CD8-positive, alpha-beta memory T cell (primary cell): ENCODE results near the gene NKD2. TPM values are rescaled to one million over a fixed set of nuclear protein-coding genes. Genes with fewer than 3 reads are reported as not detected.

ENCODE experiments used
- CTCF ChIA-PET: fragments of 350-600 bp; sonication (Branson Sonifier 250); formaldehyde crosslinking; loops from one replicate; lab custom pipeline; 2021; ENCODE audit warnings: antibody characterized with exemption; lab: Charles Lee
- POLR2A ChIA-PET: fragments of 350-600 bp; sonication (Branson Sonifier 250); formaldehyde crosslinking; loops from one replicate; lab custom pipeline; 2021; ENCODE audit warnings: antibody characterized with exemption; lab: Charles Lee
- DNase-seq, 5 donors: peaks; one replicate each; pipeline versions ENCODE4 v3.0.0 to v3.0.0-alpha.2; 2020 to 2022; ENCODE audit warnings: mixed read lengths in 1 of 5
- H3K27ac ChIP-seq: one replicate; pipeline ENCODE4 v1.7.0; 2013; ENCODE audit warnings: low read depth, mild to moderate bottlenecking, low read length, moderate library complexity
- H3K27me3 ChIP-seq: 2 replicates; pipeline ENCODE4 v1.7.0; 2013; ENCODE audit warnings: low read length, mild to moderate bottlenecking; ENCODE audit not compliant: insufficient read depth, poor library complexity, severe bottlenecking
- H3K36me3 ChIP-seq: 2 replicates; pipeline ENCODE4 v1.7.0; 2013; ENCODE audit warnings: mild to moderate bottlenecking, low read length, moderate library complexity; ENCODE audit not compliant: insufficient read depth
- H3K4me1 ChIP-seq: 2 replicates; pipeline ENCODE4 v1.7.0; 2013; ENCODE audit warnings: mild to moderate bottlenecking, low read length, moderate library complexity; ENCODE audit not compliant: insufficient read depth
- H3K4me3 ChIP-seq: 2 replicates; pipeline ENCODE4 v1.7.0; 2013; ENCODE audit warnings: mild to moderate bottlenecking, low read length
- H3K9me3 ChIP-seq: 2 replicates; pipeline ENCODE4 v1.7.0; 2013; ENCODE audit warnings: mild to moderate bottlenecking, low read length
- H3K27ac Mint-ChIP-seq, 8 donors: one replicate each; pipeline ENCODE4 v1.8.0; 2020 to 2021; ENCODE audit warnings: mixed read lengths in 8 of 8, mild to moderate bottlenecking in 6 of 8, inconsistent platforms in 3 of 8, moderate library complexity in 3 of 8
- H3K27me3 Mint-ChIP-seq, 2 donors: one replicate each; pipeline ENCODE4 v1.8.0; 2020 to 2021; ENCODE audit warnings: mixed read lengths in 2 of 2, mild to moderate bottlenecking in 1 of 2, moderate library complexity in 1 of 2
- H3K36me3 Mint-ChIP-seq, 3 donors: one replicate each; pipeline ENCODE4 v1.8.0; 2020 to 2021; ENCODE audit warnings: mixed read lengths in 3 of 3, inconsistent platforms in 1 of 3, mild to moderate bottlenecking in 1 of 3
- H3K4me1 Mint-ChIP-seq, 3 donors: one replicate each; pipeline ENCODE4 v1.8.0; 2020 to 2021; ENCODE audit warnings: mixed read lengths in 3 of 3, inconsistent platforms in 1 of 3, mild to moderate bottlenecking in 1 of 3
- H3K4me3 Mint-ChIP-seq, 7 donors: one replicate each; pipeline ENCODE4 v1.8.0; 2020 to 2021; ENCODE audit warnings: mixed read lengths in 7 of 7, mild to moderate bottlenecking in 6 of 7, moderate library complexity in 4 of 7, inconsistent platforms in 2 of 7
- H3K9me3 Mint-ChIP-seq, 5 donors: one replicate each; pipeline ENCODE4 v1.8.0; 2020 to 2022; ENCODE audit warnings: mixed read lengths in 5 of 5, mild to moderate bottlenecking in 3 of 5, moderate library complexity in 2 of 5, inconsistent platforms in 1 of 5
- polyA plus RNA-seq: library from polyadenylated mRNA; unstranded; fragments of 300-500 nt; fragmentation: Illumina TruSeq; gene quantifications from one replicate; pipeline ENCODE4 v1.2.3, GENCODE V29; 2021
- total RNA-seq, 2 experiments: library from RNA; stranded (reverse); gene quantifications; one replicate each; pipeline ENCODE4 v1.2.3, GENCODE V29; 2021

Gene NKD2
- total and polyA plus RNA-seq, 3 experiments from 2014 or later = 0.20 to 0.48 TPM; not detected in 1

- Histone ChIP-seq H3K4me3 (no peak overlapping the region), H3K4me1 (peaks cover 17% of the 10 kb centered on the region), H3K27me3 (peaks cover 21% of the 10 kb centered on the region), H3K27ac (no peak overlapping the region), H3K36me3 (no peaks in the 10 kb centered on the region), H3K9me3 (no peaks in the 10 kb centered on the region)
- peak in 2 of 5 donors; percentile 27 to 36 for DNase-seq
- CTCF ChIA-PET = no interaction called here
- Mint-ChIP-seq H3K36me3 (no peaks in the 10 kb centered on the region), H3K4me1 (peaks cover 15 to 26% (median 17%) of the 10 kb centered on the region in 3 donors), H3K27me3 (peaks cover 22 to 43% of the 10 kb centered on the region in 2 donors), H3K27ac (no peak overlapping the region), H3K4me3 (peak overlapping the region; percentile 37 to 78 (median 54)), H3K9me3 (no peaks in the 10 kb centered on the region)
- POLR2A ChIA-PET = no interaction called here
These were observed 5.2 kb upstream of the NKD2 start for GRCh38 chr5:1003296-1003937.

DNA sequence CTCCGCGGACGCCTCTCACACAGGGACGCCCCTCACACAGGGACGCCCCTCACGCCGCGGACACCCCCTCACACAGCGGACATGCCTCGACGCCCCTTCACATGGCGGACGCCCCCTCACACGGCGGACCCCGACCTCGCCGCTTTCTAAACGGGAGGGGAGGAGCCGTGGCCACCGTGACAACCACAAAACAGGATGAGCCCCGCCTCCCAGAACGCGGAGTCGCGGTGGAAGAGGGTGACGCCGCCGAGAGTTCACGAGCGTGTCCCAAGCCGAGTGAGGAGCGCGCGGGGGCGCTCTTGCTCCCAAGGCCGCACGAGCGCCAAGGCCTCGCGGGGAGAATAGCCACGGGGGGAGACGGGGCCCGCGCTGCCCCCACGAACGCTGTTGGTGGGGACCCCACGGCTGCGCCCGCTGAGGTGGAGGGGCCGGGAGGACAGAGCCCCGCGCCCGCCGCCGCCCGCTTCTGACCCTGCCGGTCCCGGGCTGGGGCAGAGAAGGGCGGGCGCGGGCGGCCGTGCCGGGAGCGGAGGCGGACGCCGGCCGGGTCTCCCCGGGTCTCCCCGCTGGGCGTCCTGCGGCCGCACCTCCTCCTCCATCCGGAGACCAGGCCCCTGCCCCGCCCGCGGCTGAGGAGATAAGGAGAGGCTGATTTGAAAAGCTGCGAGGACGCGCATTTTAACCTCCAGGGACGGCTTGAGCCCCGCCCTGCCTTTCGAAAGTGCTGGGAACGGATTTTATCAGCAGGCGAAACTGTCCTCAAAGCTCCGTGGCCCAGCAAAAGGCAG lies 3.9 kb upstream of the NKD2 start:
- Mint-ChIP-seq H3K4me3 (peak overlapping the region in 6 of 7 donors; percentile 54 to 78 (median 62)), H3K4me1 (peaks cover 15 to 26% (median 17%) of the 10 kb centered on the region in 3 donors), H3K27me3 (peaks cover 22 to 40% of the 10 kb centered on the region in 2 donors), H3K36me3 (no peaks in the 10 kb centered on the region), H3K9me3 (no peaks in the 10 kb centered on the region), H3K27ac (no peak overlapping the region)
- Histone ChIP-seq H3K36me3 (no peaks in the 10 kb centered on the region), H3K27me3 (peaks cover 26% of the 10 kb centered on the region), H3K9me3 (no peaks in the 10 kb centered on the region), H3K4me3 (no peak overlapping the region), H3K27ac (no peak overlapping the region), H3K4me1 (peaks cover 18% of the 10 kb centered on the region)
- ChIA-PET POLR2A (no interaction called here), CTCF (no interaction called here)
- peak in 4 of 5 donors; percentile 25 to 47 (median 38) for DNase-seq

GRCh38 chr5:1005249-1005851 lies 3.3 kb upstream of the NKD2 start:
- DNase-seq = peak in 1 of 5 donors; percentile 26
- no peaks in the 10 kb centered on the region for H3K9me3 Mint-ChIP-seq
- POLR2A ChIA-PET = no interaction called here

DNA sequence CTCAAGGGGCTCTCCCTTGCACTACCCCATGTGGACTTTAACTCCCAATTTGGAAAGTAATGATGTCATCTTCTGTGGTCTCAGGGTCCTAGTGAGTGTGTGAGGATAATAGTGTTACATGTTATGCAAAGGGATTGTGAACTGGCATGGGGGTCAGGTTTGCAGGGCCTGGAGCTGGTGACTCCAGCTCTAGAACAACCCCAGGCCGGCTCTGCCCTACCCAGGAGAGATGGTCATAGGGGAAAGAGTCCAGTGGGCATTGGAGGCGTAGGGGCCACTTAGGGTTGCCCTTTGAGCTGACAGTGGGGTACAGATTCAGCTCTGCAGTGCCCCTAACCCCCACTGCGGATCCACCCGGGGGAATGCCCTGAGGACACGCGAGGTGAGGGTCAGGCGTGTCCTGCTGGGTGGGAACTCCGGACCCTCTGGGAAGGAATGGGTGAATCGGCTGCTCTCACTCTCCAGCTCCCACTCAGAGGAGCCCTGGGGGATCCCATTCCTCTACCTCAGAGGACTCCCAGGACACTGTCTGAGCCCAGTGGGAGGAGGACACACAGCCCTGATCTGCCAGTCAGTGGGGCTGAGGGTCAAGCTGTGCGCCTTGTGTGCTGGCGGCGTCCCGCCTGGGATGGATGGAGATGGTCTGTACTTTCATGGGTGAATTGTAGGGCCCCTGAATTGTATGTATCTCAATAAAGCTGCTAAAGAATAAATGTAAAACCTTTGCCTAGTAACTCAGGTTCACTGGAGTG lies 2.5 kb upstream of the NKD2 start:
- Histone ChIP-seq H3K36me3 (no peaks in the 10 kb centered on the region), H3K9me3 (no peaks in the 10 kb centered on the region), H3K4me3 (no peak overlapping the region), H3K27me3 (peaks cover 40% of the 10 kb centered on the region), H3K4me1 (peaks cover 23% of the 10 kb centered on the region), H3K27ac (no peak overlapping the region)
- peaks cover 28 to 52% of the 10 kb centered on the region in 2 donors for H3K27me3 Mint-ChIP-seq
- ChIA-PET POLR2A (interaction anchor here (0.6 kb wide), 1 partner anchor 402 kb away, joined by 3 read pairs; no protein-coding TSS in a partner anchor), CTCF (no interaction called here)
- no peaks in the 10 kb centered on the region for H3K9me3 Mint-ChIP-seq
- H3K4me3 Mint-ChIP-seq = peak overlapping the region in 6 of 7 donors; percentile 4 to 73 (median 60)
- peaks cover 15 to 33% (median 17%) of the 10 kb centered on the region in 3 donors for H3K4me1 Mint-ChIP-seq
- peak in 2 of 5 donors; percentile 0 to 35 for DNase-seq
- H3K36me3 Mint-ChIP-seq = no peaks in the 10 kb centered on the region
- no peak overlapping the region for H3K27ac Mint-ChIP-seq

More at GRCh38 chr5:1005249-1005851, 3.3 kb upstream of the NKD2 start:
- H3K36me3 ChIP-seq = no peaks in the 10 kb centered on the region
- H3K36me3 Mint-ChIP-seq = no peaks in the 10 kb centered on the region
- H3K9me3 ChIP-seq = no peaks in the 10 kb centered on the region
- peaks cover 23% of the 10 kb centered on the region for H3K4me1 ChIP-seq
- H3K4me3 ChIP-seq = no peak overlapping the region
- no peak overlapping the region for H3K27ac Mint-ChIP-seq
- H3K27me3 Mint-ChIP-seq = peaks cover 26 to 45% of the 10 kb centered on the region in 2 donors
- H3K27ac ChIP-seq = no peak overlapping the region
- peaks cover 33% of the 10 kb centered on the region for H3K27me3 ChIP-seq
- peak overlapping the region in 5 of 7 donors; percentile 4 to 73 (median 57) for H3K4me3 Mint-ChIP-seq
- CTCF ChIA-PET = no interaction called here
- peaks cover 15 to 29% (median 17%) of the 10 kb centered on the region in 3 donors for H3K4me1 Mint-ChIP-seq

DNA sequence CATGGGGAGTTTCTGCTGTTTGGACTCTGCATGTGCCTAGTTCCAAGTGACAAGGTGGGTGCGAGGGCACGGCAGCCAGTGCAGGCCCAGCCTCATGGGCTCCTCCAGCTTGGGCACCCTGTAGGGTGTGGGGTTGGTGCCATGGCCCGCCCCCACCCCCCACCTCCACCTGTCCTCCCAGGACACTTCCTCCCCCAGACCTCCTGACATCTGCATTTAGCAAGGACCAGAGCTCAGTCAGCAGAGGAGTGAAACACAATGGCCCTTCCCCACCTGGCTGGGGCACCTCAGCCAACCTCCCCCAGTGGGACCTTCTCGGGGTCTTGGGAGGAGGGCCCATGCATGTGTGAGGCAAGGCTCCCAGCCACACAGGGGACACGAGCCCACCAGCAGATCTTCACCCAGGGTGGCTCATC lies 1.9 kb upstream of the NKD2 start:
- Histone ChIP-seq H3K4me3 (no peak overlapping the region), H3K9me3 (no peaks in the 10 kb centered on the region), H3K27ac (no peak overlapping the region), H3K4me1 (peaks cover 23% of the 10 kb centered on the region), H3K27me3 (peaks cover 43% of the 10 kb centered on the region), H3K36me3 (no peaks in the 10 kb centered on the region)
- Mint-ChIP-seq H3K4me3 (peak overlapping the region in 4 of 7 donors; percentile 19 to 41 (median 39)), H3K36me3 (no peaks in the 10 kb centered on the region), H3K9me3 (no peaks in the 10 kb centered on the region), H3K27ac (peak overlapping the region in 1 of 8 donors; percentile 47), H3K27me3 (peaks cover 32 to 58% of the 10 kb centered on the region in 2 donors), H3K4me1 (peaks cover 15 to 35% (median 17%) of the 10 kb centered on the region in 3 donors)
- ChIA-PET CTCF (interaction anchor here (0.7 kb wide), 1 partner anchor 20 kb away, joined by 4 read pairs; no protein-coding TSS in a partner anchor), POLR2A (interaction anchor here (0.6 kb wide), 1 partner anchor 402 kb away, joined by 3 read pairs; no protein-coding TSS in a partner anchor)
- peak in 1 of 5 donors; percentile 35 for DNase-seq

- CTCF ChIA-PET = interaction anchor here (0.7 to 1.1 kb wide), 2 partner anchors 19 to 43 kb away, joined by 3 to 4 read pairs; no protein-coding TSS in a partner anchor
- H3K9me3 ChIP-seq = no peaks in the 10 kb centered on the region
- peak overlapping the region in 3 of 7 donors; percentile 20 to 82 (median 40) for H3K4me3 Mint-ChIP-seq
- H3K36me3 ChIP-seq = no peaks in the 10 kb centered on the region
- peaks cover 23% of the 10 kb centered on the region for H3K4me1 ChIP-seq
- peaks cover 43% of the 10 kb centered on the region for H3K27me3 ChIP-seq
- peaks cover 32 to 60% of the 10 kb centered on the region in 2 donors for H3K27me3 Mint-ChIP-seq
- no peak overlapping the region for H3K4me3 ChIP-seq
- H3K9me3 Mint-ChIP-seq = no peaks in the 10 kb centered on the region
- no peak overlapping the region for H3K27ac Mint-ChIP-seq
- H3K4me1 Mint-ChIP-seq = peaks cover 15 to 35% (median 17%) of the 10 kb centered on the region in 3 donors
- H3K27ac ChIP-seq = no peak overlapping the region
- no peaks in the 10 kb centered on the region for H3K36me3 Mint-ChIP-seq
- peak in 1 of 5 donors; percentile 1 for DNase-seq
- POLR2A ChIA-PET = no interaction called here
These were observed 1.4 kb upstream of the NKD2 start for GRCh38 chr5:1007221-1007680.
